ENCODE data around the gene EMILIN3. TPM values are rescaled to one million over a fixed set of nuclear protein-coding genes. Genes with fewer than 3 reads are reported as not detected.
"Not testable (repeated sequence)": the region's sequence is repeated elsewhere in the genome, so short reads cannot be mapped to it uniquely, and the experiment has no call there.

Gene EMILIN3
- total and polyA plus RNA-seq, 7 donors = 0.12 to 1.5 (median 0.47) TPM; not detected in 1

DNA sequence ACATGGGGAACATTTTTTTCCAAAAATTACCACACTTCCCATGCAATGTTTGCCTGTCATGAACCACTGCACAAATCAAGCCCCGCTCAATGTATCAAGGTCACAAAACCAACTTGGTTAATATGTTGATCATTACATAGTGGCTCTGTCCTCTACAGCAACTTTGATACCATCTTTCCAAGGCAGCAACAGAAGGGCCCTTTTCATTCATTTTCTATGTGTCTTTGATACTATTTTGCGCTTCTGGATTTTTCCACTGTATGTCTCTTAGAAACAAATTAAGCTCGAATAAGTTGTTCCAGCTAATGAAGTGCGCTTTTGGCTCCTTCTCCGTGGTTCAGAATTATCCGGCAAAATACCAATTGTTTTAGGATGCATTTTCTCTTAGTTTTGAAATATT is 50.6 kb downstream of the EMILIN3 start:
- Histone ChIP-seq H3K9me3 (no peaks in the 10 kb centered on the region), H3K27ac (peak overlapping the region; percentile 95), H3K27me3 (ENCODE audit: insufficient read depth in 3 of 3, low read length in 2 of 3) (no peaks in the 10 kb centered on the region), H3K36me3 (ENCODE audit: insufficient read depth in 1 of 2, low read depth in 1 of 2) (no peaks in the 10 kb centered on the region), H3K4me1 (peaks cover 43% of the 10 kb centered on the region), H3K4me3 (peak overlapping the region; percentile 89)
- TF ChIP-seq, protein P1, sequence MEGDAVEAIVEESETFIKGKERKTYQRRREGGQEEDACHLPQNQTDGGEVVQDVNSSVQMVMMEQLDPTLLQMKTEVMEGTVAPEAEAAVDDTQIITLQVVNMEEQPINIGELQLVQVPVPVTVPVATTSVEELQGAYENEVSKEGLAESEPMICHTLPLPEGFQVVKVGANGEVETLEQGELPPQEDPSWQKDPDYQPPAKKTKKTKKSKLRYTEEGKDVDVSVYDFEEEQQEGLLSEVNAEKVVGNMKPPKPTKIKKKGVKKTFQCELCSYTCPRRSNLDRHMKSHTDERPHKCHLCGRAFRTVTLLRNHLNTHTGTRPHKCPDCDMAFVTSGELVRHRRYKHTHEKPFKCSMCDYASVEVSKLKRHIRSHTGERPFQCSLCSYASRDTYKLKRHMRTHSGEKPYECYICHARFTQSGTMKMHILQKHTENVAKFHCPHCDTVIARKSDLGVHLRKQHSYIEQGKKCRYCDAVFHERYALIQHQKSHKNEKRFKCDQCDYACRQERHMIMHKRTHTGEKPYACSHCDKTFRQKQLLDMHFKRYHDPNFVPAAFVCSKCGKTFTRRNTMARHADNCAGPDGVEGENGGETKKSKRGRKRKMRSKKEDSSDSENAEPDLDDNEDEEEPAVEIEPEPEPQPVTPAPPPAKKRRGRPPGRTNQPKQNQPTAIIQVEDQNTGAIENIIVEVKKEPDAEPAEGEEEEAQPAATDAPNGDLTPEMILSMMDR (IDR thresholded peaks at IDR 0.05) = no peak
- no peak for ATAC-seq
- DNase-seq = no peak
- 28 to 54% (median 39%) methylated on average over 6 of the region's 6 CpGs for WGBS, 3 donors
- intact Hi-C loops (cut with DNase I) = loop anchor here in 1 of 2 donors (5.0 kb wide), 2 partner anchors 69 to 84 kb away; no protein-coding TSS in a partner anchor

DNA sequence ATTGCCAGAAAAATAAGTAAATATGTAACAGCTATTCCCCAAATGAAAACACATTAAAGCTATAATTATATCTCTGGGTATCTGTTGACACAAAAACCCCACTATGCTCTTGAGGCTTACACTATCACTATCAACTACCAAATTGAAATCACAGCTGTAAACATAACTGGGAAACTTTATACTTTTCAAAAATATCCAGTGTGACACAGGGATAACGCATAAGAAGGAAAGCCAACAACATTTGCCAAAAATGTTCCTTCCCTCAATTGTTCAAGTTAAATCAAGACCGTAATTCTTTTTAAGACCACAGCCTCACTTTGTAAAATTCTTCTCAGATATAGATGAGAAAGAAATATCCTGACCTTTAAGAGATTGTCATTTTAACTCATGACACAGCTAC is 52.2 kb downstream of the EMILIN3 start:
- TF ChIP-seq, protein P1 (IDR thresholded peaks at IDR 0.05) = no peak
- H3K4me1 ChIP-seq = peaks cover 56% of the 10 kb centered on the region
- peak overlapping the region; percentile 95 for H3K27ac ChIP-seq
- ATAC-seq (no peak), DNase-seq (no peak)
- no peaks in the 10 kb centered on the region for H3K9me3 ChIP-seq
- H3K36me3 ChIP-seq (ENCODE audit: insufficient read depth in 1 of 2, low read depth in 1 of 2) = no peaks in the 10 kb centered on the region
- no peaks in the 10 kb centered on the region for H3K27me3 ChIP-seq (ENCODE audit: insufficient read depth in 3 of 3, low read length in 2 of 3)
- intact Hi-C loops (cut with DNase I) = no loop called here
- H3K4me3 ChIP-seq = peak overlapping the region; percentile 21
- WGBS, 3 donors = 6 to 14% (median 14%) methylated on average over 2 of the region's 2 CpGs

DNA sequence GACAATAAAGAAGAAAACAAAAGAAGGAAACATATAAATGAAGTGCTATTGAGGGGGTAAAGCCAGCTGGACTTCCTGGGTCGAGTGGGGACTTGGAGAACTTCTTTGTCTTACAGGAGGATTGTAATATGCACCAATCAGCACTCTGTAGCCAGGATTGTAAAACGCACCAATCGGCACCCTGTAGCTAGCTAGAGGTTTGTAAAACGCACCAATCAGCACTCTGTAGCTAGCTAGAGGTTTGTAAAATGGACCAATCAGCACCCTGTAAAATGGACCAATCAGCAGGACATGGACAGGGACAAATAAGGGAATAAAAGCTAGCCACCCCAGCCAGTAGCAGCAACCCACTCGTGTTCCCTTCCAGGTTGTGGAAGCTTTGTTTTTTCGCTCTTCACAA is 54.6 kb downstream of the EMILIN3 start:
- intact Hi-C loops (cut with DNase I); H3K4me3 ChIP-seq; H3K36me3 ChIP-seq (ENCODE audit: insufficient read depth in 1 of 2, low read depth in 1 of 2); H3K27me3 ChIP-seq (ENCODE audit: insufficient read depth in 3 of 3, low read length in 2 of 3); ATAC-seq; H3K9me3 ChIP-seq; DNase-seq; H3K27ac ChIP-seq: not testable (repeated sequence)
- peaks cover 72% of the 10 kb centered on the region for H3K4me1 ChIP-seq
- 91 to 95% (median 92%) methylated on average over 6 of the region's 6 CpGs for WGBS, 3 donors

Other genes with a start within 250 kb of the EMILIN3 start
- 10 to 100 TPM; 21.7 to 43.1 (median 28.0) TPM for gene PLCG1, start 229.3 kb downstream of the EMILIN3 start, total RNA-seq
- 10 to 100 TPM; 16.0 to 26.0 (median 19.7) TPM for gene PLCG1, start 229.3 kb downstream of the EMILIN3 start, polyA plus RNA-seq
- 10 to 100 TPM; 39.6 to 47.7 (median 45.2) TPM for gene ZHX3, start 49.1 kb downstream of the EMILIN3 start, total RNA-seq
- gene ZHX3, start 49.1 kb downstream of the EMILIN3 start, polyA plus RNA-seq = 10 to 100 TPM in 2 of 3 donors, 1 to 10 TPM in 1; 7.0 to 30.2 (median 10.5) TPM
- 1 to 10 TPM in 3 of 4 donors, under 1 TPM in 1; 0.57 to 2.4 (median 1.3) TPM for gene LPIN3, start 26.0 kb downstream of the EMILIN3 start, total RNA-seq
- gene LPIN3, start 26.0 kb downstream of the EMILIN3 start, polyA plus RNA-seq = 1 to 10 TPM; 1.1 to 3.0 (median 2.0) TPM

Data from psoas muscle (tissue), 8 donors.